Measurements from ENCODE around the gene SIGLEC7.
A peak's percentile ranks its signal among the peaks of the same experiment; 100 is the strongest.

The SIGLEC7 gene

GRCh38 chr19:51101171-51101865, 40.8 kb upstream of the SIGLEC7 start:
- Histone ChIP-seq H3K9me3 (ENCODE audit: insufficient read depth, low read depth, low read length) (no peaks in the 10 kb centered on the region), H3K27ac (ENCODE audit: low read length) (no peak overlapping the region), H3K4me3 (ENCODE audit: low read length) (no peak overlapping the region), H3K36me3 (ENCODE audit: insufficient read depth, low read depth, low read length) (peaks cover 14% of the 10 kb centered on the region; the same call in 1 of the 2 replicates), H3K9ac (ENCODE audit: low read depth, low read length) (no peak overlapping the region), H3K4me1 (ENCODE audit: insufficient read depth, low read length) (no peaks in the 10 kb centered on the region), H3K27me3 (ENCODE audit: insufficient read depth, low read length) (no peaks in the 10 kb centered on the region)

GRCh38 chr19:51102991-51103390, 39.1 kb upstream of the SIGLEC7 start:
- Histone ChIP-seq H3K9ac (ENCODE audit: low read depth, low read length) (no peak overlapping the region), H3K36me3 (ENCODE audit: insufficient read depth, low read depth, low read length) (peaks cover 14% of the 10 kb centered on the region; the same call in 1 of the 2 replicates), H3K27me3 (ENCODE audit: insufficient read depth, low read length) (no peaks in the 10 kb centered on the region), H3K27ac (ENCODE audit: low read length) (no peak overlapping the region), H3K4me1 (ENCODE audit: insufficient read depth, low read length) (no peaks in the 10 kb centered on the region; the same call in 1 of the 2 replicates), H3K4me3 (ENCODE audit: low read length) (no peak overlapping the region), H3K9me3 (ENCODE audit: insufficient read depth, low read depth, low read length) (no peaks in the 10 kb centered on the region)

GRCh38 chr19:51103926-51104341, 38.2 kb upstream of the SIGLEC7 start:
- Histone ChIP-seq H3K36me3 (ENCODE audit: insufficient read depth, low read depth, low read length) (peaks cover 14% of the 10 kb centered on the region; the same call in 1 of the 2 replicates), H3K9me3 (ENCODE audit: insufficient read depth, low read depth, low read length) (no peaks in the 10 kb centered on the region), H3K4me1 (ENCODE audit: insufficient read depth, low read length) (no peaks in the 10 kb centered on the region; the same call in 1 of the 2 replicates), H3K27me3 (ENCODE audit: insufficient read depth, low read length) (no peaks in the 10 kb centered on the region), H3K9ac (ENCODE audit: low read depth, low read length) (no peak overlapping the region), H3K4me3 (ENCODE audit: low read length) (no peak overlapping the region), H3K27ac (ENCODE audit: low read length) (no peak overlapping the region)

GRCh38 chr19:51107406-51108065, 34.6 kb upstream of the SIGLEC7 start:
- peaks cover 26% of the 10 kb centered on the region for H3K27me3 ChIP-seq (ENCODE audit: insufficient read depth, low read length)
- no peaks in the 10 kb centered on the region for H3K9me3 ChIP-seq (ENCODE audit: insufficient read depth, low read depth, low read length)
- peak overlapping the region; percentile 72; the same call in 1 of the 2 replicates for H3K9ac ChIP-seq (ENCODE audit: low read depth, low read length)
- no peak overlapping the region for H3K27ac ChIP-seq (ENCODE audit: low read length)
- no peaks in the 10 kb centered on the region; the same call in 1 of the 2 replicates for H3K4me1 ChIP-seq (ENCODE audit: insufficient read depth, low read length)
- peak overlapping the region; percentile 92 for H3K4me3 ChIP-seq (ENCODE audit: low read length)
- peaks cover 14% of the 10 kb centered on the region; the same call in 1 of the 2 replicates for H3K36me3 ChIP-seq (ENCODE audit: insufficient read depth, low read depth, low read length)

- Histone ChIP-seq H3K27me3 (ENCODE audit: insufficient read depth, low read length) (peaks cover 30% of the 10 kb centered on the region), H3K36me3 (ENCODE audit: insufficient read depth, low read depth, low read length) (peaks cover 9% of the 10 kb centered on the region; the same call in 1 of the 2 replicates), H3K9me3 (ENCODE audit: insufficient read depth, low read depth, low read length) (no peaks in the 10 kb centered on the region), H3K4me1 (ENCODE audit: insufficient read depth, low read length) (no peaks in the 10 kb centered on the region; the same call in 1 of the 2 replicates), H3K9ac (ENCODE audit: low read depth, low read length) (peak within 1 kb of the TSS; percentile 72; the same call in 1 of the 2 replicates), H3K27ac (ENCODE audit: low read length) (no peak within 1 kb of the TSS), H3K4me3 (ENCODE audit: low read length) (peak within 1 kb of the TSS; percentile 92)
Measured at GRCh38 chr19:51108066-51108804, 33.9 kb upstream of the SIGLEC7 start, which contains the start of gene CTU1. TSS of gene CTU1 (minus strand) at chr19:51108409. CDS start at chr19:51104569, 3,840 bp downstream.

GRCh38 chr19:51108805-51109146, 33.3 kb upstream of the SIGLEC7 start:
- Histone ChIP-seq H3K4me3 (ENCODE audit: low read length) (peak overlapping the region; percentile 92), H3K9ac (ENCODE audit: low read depth, low read length) (no peak overlapping the region), H3K9me3 (ENCODE audit: insufficient read depth, low read depth, low read length) (no peaks in the 10 kb centered on the region), H3K36me3 (ENCODE audit: insufficient read depth, low read depth, low read length) (peaks cover 6% of the 10 kb centered on the region; the same call in 1 of the 2 replicates), H3K27me3 (ENCODE audit: insufficient read depth, low read length) (peaks cover 34% of the 10 kb centered on the region), H3K27ac (ENCODE audit: low read length) (no peak overlapping the region), H3K4me1 (ENCODE audit: insufficient read depth, low read length) (no peaks in the 10 kb centered on the region; the same call in 1 of the 2 replicates)

DNA sequence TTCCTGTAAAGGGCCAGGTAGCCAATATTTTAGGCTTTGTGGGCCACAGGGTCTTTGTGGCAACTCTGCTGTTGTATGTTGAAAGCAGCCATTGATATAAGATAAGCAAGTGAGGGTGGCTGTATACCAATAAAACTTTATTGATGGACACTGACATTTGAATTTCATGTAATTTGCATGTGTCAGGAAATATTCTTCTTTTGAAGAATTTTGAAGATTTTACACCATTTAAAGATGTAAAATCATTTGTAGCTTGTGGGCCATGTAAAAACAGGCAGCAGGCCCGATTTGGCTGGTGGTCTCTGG, 31.5 kb upstream of the SIGLEC7 start:
- Histone ChIP-seq H3K4me1 (ENCODE audit: insufficient read depth, low read length) (no peaks in the 10 kb centered on the region; the same call in 1 of the 2 replicates), H3K27ac (ENCODE audit: low read length) (no peak overlapping the region), H3K9me3 (ENCODE audit: insufficient read depth, low read depth, low read length) (no peaks in the 10 kb centered on the region), H3K9ac (ENCODE audit: low read depth, low read length) (no peak overlapping the region), H3K36me3 (ENCODE audit: insufficient read depth, low read depth, low read length) (peaks cover 3% of the 10 kb centered on the region; the same call in 1 of the 2 replicates), H3K27me3 (ENCODE audit: insufficient read depth, low read length) (peaks cover 42% of the 10 kb centered on the region), H3K4me3 (ENCODE audit: low read length) (no peak overlapping the region)

GRCh38 chr19:51111606-51112005, 30.5 kb upstream of the SIGLEC7 start:
- Histone ChIP-seq H3K4me3 (ENCODE audit: low read length) (no peak overlapping the region), H3K36me3 (ENCODE audit: insufficient read depth, low read depth, low read length) (no peaks in the 10 kb centered on the region), H3K9ac (ENCODE audit: low read depth, low read length) (no peak overlapping the region), H3K27me3 (ENCODE audit: insufficient read depth, low read length) (peaks cover 42% of the 10 kb centered on the region), H3K4me1 (ENCODE audit: insufficient read depth, low read length) (no peaks in the 10 kb centered on the region; the same call in 1 of the 2 replicates), H3K27ac (ENCODE audit: low read length) (no peak overlapping the region), H3K9me3 (ENCODE audit: insufficient read depth, low read depth, low read length) (no peaks in the 10 kb centered on the region)

- Histone ChIP-seq H3K9ac (ENCODE audit: low read depth, low read length) (no peak overlapping the region), H3K36me3 (ENCODE audit: insufficient read depth, low read depth, low read length) (no peaks in the 10 kb centered on the region), H3K27me3 (ENCODE audit: insufficient read depth, low read length) (peaks cover 42% of the 10 kb centered on the region), H3K9me3 (ENCODE audit: insufficient read depth, low read depth, low read length) (no peaks in the 10 kb centered on the region), H3K27ac (ENCODE audit: low read length) (no peak overlapping the region), H3K4me3 (ENCODE audit: low read length) (no peak overlapping the region), H3K4me1 (ENCODE audit: insufficient read depth, low read length) (no peaks in the 10 kb centered on the region)
Measured at GRCh38 chr19:51114087-51114729, 27.9 kb upstream of the SIGLEC7 start.

GRCh38 chr19:51116736-51117286, 25.3 kb upstream of the SIGLEC7 start:
- no peaks in the 10 kb centered on the region for H3K4me1 ChIP-seq (ENCODE audit: insufficient read depth, low read length)
- H3K4me3 ChIP-seq (ENCODE audit: low read length): no peak overlapping the region
- H3K9ac ChIP-seq (ENCODE audit: low read depth, low read length): no peak overlapping the region
- H3K9me3 ChIP-seq (ENCODE audit: insufficient read depth, low read depth, low read length): no peaks in the 10 kb centered on the region
- peaks cover 22% of the 10 kb centered on the region for H3K27me3 ChIP-seq (ENCODE audit: insufficient read depth, low read length)
- no peaks in the 10 kb centered on the region for H3K36me3 ChIP-seq (ENCODE audit: insufficient read depth, low read depth, low read length)
- no peak overlapping the region for H3K27ac ChIP-seq (ENCODE audit: low read length)

GRCh38 chr19:51119101-51119500, 23.0 kb upstream of the SIGLEC7 start:
- Histone ChIP-seq H3K36me3 (ENCODE audit: insufficient read depth, low read depth, low read length) (no peaks in the 10 kb centered on the region), H3K9me3 (ENCODE audit: insufficient read depth, low read depth, low read length) (no peaks in the 10 kb centered on the region), H3K4me3 (ENCODE audit: low read length) (no peak overlapping the region), H3K27ac (ENCODE audit: low read length) (no peak overlapping the region), H3K27me3 (ENCODE audit: insufficient read depth, low read length) (peaks cover 4% of the 10 kb centered on the region; the same call in 1 of the 2 replicates), H3K4me1 (ENCODE audit: insufficient read depth, low read length) (no peaks in the 10 kb centered on the region), H3K9ac (ENCODE audit: low read depth, low read length) (no peak overlapping the region)
